Activated naive CD8-positive, alpha-beta T cell treated with anti-CD3 and anti-CD28 coated beads, Interleukin-2, amount 50 U/mL, for 16 hours (primary cell): ENCODE measurements around the gene SRSF3.
"Not testable (repeated sequence)": the region's sequence is repeated elsewhere in the genome, so short reads cannot be mapped to it uniquely, and the experiment has no call there.

Experiments used
- DNase-seq: peaks from one replicate; pipeline ENCODE4 v3.0.0-alpha.2; 2020; ENCODE audit warnings: low read depth, low spot score

SRSF3 gene

DNA sequence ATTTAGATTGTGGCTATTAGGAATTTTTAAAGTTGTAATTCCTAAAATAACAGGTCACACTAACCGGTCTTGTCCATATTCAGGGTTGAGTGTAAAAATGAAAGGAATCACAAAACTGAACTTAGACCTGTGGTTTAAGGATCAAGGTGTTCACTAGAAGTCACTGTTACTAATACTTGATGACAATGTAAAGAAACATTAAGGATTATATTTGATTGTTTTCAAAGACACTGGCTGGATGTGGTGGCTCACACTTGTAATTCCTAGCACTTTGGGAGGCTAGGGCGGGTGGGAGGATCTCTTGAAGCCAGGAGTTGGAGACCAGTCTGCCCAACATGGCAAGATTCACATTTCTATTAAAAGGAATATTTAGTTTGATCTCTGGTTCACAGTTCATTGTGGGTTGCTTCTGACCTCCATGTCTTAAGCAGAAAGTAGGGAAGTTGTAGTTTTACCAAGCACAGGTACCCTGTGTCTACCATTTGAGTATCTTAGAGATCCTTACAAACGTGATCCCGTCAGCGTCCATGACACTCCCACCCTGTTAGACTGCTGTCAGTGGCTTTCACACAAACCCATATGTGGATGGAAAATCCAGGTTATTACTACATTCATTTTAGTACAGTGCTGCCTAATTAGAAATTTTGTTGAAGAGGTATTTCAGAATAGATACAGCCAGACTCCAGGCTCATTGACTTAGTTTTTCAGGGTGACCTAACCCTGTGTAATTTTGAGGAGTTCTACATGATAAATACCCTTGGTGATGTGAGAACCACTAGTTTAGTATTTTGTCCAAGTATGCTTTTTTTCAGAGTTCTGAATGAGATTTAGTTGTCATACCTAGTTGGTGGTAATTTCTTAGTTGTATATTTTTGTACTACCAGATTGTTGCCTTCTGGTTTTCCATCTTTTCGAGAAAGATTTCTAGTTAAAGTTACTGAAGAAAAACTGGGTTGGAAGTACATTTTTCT is 10.2 kb downstream of the SRSF3 start:
- DNase-seq = no peak

DNA sequence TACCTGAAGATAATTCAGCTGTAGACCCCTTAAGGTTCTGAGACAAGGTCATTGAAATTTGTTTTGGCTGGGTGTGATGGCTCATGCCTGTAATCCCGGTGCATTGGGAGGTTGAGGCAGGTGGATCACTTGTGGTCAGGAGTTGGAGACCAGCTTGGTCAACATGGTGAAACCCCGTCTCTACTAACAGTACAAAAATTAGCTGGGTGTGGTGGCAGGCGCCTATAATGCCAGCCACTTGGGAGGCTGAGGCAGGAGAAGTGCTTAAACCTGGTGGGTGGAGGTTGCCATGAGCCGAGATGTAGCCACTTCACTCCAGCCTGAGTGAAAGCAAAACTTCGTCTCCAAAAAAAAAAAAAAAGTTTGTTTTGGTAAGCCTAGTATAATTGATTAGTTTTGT is 11.0 kb downstream of the SRSF3 start:
- DNase-seq = no peak

DNA sequence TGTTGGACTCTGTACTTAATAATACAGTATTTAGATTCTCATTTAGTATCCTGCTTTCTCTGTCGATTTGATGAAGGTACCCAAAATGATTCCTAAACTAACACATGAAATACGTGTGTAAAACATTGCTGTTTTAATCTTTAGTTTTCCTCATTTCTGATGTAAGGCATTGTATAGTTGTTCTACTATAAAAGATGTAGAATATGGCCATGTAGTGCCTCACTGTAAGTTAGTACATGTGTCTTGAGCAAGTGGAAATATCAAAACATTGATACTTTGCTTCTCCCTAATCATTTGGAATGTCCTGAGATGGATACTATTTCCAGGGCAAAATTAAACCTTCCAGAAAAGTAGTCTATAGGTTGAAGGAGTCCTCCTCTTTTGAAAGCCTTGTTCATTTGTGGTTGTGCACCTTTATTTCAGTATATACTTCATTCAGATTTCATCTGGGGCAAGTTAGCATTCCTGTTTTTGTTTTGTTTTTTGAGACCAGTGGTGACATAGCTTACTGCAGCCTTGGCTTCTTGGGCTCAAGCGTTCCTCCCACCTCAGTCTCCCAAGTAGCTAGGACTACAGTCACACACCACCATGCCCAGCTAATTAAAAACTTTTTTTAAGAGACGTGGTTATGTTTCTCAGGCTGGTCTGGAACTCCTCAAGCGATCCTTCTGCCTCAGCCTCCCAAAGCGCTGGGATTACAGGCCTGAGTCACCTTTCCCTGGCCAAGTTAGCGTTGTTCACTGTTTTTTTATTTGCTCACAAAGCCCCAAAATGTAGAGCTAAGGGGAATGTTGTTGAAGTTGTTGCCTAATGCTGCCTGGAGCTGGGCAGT is 11.6 kb downstream of the SRSF3 start:
- DNase-seq = no peak

DNA sequence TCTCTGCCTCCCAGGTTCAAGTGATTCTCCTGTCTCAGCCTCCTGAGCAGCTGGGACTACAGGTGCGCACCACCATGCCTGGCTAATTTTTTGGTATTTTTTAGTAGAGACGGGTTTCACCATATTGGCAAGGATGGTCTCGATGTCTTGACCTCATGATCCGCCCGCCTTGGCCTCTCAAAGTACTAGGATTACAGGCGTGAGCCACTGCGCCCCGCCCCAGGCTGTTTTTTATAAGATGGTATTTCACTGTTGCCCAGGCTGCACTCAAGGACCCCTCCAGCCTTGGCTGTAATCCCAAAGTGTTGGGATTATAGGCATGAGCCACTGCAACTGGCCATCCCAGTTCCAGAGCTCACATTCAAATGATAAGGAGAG is 13.1 kb downstream of the SRSF3 start:
- DNase-seq = not testable (repeated sequence)

DNA sequence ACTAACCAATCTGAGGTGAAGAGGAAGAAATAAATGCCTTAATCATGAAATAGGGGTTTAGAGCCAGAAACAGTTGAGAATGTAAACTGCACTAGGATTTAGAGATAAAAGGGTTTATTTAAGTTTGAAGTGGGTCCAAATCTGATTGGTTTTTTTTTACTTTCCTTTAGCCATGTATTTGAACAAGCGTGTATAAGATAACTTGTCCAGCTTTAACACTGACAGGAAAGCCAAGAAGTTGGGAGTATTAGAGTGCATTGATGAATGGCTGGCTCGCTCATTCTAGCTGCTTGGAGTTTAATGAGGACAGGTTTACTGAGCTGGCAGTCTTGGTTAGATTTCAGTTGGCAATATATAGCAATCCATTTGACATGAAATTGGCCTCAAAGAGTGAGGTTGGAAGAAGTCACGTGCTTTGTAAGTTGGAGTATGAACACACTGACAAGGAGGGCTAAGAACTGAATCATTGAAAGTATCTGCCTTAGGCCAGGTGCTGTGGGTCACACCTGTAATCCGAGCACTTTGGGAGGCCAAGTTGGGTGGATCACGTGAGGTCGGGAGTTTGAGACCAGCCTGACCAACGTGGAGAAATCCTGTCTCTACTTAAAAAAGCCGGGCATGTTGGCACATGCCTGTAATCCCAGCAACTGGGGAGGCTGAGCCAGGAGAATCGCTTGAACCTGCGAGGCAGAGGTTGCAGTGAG is 13.7 kb downstream of the SRSF3 start:
- DNase-seq = no peak

DNA sequence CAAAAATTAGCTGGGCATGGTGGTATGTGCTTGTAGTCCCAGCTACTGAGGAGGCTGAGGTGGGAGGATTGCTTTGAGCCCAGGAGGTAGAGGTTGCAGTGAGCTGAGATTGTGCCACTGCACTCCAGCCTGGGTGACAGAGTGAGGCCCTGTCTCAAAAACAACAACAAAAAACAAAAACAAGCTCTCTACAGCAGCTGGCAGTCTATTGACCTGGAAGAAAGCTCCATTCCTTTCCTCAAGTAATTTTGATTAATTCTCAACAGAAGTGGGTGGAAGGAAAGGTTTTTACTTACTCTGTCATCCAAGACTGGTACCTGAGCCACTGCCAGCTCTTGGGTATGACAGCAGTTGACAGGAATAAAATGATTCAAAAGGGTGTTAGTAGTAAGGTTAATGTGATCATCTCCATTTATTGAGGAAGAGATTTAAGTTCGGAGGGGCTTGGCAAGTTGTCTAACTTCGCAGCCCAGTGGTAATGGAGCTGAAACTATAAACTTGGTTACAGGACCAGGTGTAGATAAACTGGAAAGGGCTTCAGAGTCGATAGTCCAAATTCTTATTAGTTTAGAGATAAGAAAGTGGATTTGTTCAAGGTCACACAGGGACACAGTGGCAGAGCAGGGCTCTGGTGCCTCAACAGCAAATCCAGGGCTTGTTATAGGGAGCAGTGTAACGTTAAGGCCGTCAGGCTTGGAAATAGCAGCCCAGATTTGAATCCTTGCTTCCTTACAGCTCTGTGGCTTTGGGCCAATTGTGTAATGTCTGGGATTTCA is 14.8 kb downstream of the SRSF3 start:
- DNase-seq = no peak

DNA sequence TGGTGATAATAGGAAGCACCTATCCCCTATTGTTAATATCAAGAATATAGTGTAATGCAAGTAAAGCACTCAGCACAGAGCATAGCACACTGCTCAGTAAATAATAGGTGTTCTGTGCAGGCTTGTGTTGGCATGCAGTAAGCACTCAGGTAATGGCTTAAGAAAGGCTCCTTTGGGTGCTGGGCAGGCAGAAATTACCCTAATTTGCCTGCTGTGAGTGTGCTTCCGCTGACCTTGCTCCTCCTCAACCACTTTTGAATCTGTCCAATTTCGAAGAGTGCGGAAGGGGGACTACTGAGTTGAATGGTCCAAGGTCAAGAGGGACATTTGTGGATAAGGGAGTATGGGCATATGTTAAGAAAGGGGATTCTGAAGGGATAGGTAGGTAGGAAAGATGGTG is 15.4 kb downstream of the SRSF3 start:
- no peak for DNase-seq

DNA sequence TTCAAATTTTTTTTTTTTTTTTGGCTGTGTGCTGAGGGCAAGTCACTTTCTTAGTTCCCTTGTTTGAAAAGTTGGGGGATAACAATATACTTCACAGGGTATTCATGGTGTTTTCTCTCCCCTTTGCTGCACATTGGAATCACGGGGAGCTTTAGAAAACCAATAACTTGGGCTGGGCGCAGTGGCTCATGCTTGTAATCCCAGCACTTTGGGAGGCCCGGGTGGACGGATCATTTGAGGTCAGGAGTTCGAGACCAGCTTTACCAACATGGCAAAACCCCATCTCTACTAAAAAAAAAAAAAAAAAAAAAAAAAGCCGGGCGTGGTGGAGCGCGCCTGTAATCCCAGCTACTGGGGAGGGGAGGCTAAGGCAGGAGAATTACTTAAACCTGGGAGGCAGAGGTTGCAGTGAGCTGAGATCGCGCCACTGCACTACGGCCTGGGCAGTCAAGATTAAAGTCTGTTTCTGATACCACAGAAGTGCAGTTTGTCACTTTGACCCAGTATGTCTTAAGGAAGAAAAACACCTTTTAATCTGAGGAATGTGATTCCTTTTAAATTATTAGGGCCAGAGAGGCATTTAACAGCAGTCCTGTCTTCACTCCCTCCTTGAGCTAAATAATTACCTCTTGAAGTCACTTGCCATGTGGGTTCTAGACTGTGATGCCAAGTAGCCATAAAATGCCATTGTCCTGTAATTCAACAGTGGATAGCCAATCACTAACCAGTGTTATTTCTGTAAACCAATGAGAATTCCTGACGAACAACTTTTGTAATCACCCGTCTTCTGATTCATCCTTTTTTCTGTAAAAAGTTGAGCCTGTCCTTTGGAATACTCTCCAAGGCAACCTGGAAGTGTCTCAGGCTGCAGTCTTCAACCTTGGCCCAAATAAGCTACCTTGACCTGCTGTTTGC is 16.1 kb downstream of the SRSF3 start:
- no peak for DNase-seq

DNA sequence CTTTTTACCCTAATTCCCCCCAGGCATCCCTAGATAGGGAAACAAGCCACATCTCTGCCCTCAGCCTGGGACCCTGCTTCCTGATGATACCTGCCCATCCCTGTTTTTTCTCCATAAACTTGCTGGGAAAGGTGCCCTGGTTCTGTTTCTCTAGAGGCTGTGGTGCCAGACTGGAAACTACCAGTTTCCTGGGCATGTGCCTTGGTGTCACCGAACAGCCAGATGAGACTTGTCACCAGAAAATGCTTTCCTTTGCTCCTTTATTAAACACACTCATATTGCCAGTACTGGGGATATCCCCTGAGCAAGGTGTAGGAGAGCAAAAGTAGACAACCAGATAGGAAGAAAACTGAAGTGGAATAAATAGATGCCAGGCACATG is 16.8 kb downstream of the SRSF3 start:
- no peak for DNase-seq

DNA sequence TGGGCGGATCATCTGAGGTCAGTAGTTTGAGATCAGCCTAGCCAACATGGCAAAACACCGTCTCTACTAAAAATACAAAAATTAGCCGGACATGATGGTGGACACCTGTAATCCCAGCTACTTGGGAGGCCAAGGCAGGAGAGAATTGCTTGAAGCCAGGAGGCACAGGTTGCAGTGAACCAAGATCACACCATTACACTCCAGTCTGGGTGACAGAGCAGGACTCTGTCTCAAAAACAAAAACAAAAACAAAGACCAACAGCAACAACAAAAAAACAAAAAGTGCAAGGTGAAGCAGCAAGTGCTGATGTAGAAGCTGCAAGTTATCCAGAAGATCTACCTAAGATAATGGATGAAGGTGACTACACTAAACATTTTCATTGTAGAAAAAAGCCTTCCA is 17.5 kb downstream of the SRSF3 start:
- DNase-seq = not testable (repeated sequence)

DNA sequence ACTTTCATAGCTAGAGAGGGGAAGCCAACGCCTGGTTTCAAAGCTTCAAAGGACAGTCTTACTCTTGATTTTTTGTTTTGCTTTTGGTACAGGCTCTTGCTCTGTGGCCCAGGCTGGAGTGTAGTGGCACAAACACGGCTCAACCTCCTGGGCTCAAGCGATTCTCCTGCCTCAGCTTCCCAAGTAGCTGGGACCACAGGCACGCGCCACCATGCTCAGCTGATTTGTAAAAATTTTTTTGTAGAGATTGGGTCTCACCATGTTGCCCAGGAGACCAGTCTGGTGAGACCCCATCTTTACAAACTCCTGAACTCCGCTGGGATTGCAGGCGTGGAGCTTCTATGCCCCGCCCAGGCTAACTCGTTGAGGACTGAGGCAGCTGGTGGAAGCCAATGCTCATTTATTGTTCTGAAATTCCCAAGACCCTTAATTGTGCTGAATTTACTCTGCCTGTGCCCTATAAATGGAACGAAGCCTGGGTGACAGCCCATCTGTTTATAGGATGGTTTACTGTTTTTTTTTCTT is 18.0 kb downstream of the SRSF3 start:
- no peak for DNase-seq

DNA sequence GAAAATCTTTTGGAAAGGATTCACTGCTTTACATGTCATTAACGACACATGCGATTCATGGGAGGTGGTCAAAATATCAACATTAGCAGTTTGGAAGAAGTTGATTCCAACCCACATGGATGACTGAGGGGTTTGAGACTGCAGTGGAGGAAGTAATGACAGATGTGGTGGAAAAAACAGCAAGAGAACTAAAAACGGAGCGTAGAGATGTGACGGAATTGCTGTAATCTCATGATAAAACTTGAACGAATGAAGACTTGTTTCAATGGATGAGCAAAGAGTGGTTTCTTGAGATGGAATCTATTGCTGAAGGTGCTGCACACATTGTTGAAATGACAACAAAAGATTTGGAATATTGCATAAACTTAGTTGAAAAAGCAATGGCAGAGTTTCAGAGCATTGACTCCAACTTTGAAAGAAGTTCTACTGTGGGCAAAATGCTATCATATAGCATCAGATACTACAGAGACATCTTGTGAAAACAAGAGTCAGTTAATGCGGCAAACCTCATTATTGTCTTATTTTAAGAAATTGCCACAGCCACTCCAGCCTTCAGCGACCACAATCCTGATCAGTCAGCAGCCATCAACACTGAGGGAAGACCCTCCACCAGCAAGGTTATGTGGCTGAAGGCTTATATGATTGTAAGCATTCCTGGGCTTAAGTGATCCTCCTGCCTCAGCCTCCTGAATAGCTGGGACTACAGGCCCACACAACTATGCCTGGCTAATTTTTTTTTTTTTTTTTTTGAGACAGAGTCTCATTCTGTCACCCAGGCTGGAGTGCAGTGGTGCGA is 19.2 kb downstream of the SRSF3 start:
- DNase-seq = no peak

DNA sequence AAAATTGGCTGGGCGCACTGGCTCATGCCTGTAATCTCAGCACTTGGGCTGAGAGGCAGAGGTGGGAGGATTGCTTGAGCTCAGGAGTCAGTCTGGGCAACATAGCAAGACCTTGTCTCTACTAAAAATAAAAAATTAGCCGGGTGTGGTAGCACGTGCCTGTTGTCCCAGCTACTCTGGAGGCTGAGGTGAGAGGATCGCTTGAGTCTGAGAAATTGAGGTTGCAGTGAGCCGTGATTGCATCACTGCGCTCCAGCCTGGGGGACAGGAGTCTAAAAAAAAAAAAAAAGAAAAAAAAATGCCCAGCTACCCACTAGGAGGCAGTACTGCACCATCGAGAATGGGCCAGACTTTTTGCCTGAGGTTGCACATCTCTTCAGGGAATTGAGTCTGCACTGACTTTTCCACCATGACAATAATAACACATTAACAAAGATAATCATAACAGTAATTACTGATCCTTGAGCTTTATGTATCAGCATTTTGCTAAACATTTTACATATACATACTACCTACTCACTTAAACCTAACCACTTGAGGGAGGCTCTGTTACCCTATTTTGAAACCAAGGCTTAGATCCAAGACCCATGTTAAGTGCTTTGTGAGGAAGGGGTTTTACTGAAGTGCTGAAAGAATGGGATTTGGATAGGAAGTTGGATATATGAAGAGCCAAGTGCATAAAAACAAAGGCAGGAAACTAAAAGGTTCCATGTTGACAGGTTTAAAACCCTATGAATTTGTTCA is 21.0 kb downstream of the SRSF3 start:
- DNase-seq = no peak

DNA sequence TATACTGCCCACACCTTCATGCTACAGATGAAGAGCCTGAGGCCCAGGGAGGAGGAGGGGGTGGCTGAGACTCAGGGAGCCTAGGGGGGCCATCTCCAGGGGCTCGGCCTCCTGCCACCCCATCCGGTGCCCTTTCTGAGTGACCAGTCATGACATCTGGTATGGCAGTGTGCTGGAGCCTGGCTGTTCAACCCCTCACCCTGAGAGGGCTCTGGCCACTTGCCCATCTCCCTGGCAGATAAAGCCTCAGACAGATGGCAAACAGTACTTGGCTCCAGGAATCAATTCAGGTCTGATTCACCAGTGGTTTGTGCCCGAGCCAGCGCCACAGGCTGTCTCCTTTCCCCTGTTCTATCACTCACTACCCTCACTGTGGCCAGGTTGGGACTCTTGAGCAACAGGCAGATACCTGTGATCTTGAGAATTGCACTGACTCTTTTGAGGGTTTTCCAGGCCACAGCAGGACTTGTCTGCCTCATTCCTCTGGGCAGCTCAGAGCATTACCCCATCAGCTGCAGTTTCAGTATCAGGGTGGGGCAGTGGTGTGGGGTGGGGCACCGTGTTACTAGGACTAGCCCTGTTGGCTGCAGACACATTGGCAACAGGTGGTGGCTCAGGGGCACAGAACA is 22.8 kb downstream of the SRSF3 start:
- DNase-seq = no peak

DNA sequence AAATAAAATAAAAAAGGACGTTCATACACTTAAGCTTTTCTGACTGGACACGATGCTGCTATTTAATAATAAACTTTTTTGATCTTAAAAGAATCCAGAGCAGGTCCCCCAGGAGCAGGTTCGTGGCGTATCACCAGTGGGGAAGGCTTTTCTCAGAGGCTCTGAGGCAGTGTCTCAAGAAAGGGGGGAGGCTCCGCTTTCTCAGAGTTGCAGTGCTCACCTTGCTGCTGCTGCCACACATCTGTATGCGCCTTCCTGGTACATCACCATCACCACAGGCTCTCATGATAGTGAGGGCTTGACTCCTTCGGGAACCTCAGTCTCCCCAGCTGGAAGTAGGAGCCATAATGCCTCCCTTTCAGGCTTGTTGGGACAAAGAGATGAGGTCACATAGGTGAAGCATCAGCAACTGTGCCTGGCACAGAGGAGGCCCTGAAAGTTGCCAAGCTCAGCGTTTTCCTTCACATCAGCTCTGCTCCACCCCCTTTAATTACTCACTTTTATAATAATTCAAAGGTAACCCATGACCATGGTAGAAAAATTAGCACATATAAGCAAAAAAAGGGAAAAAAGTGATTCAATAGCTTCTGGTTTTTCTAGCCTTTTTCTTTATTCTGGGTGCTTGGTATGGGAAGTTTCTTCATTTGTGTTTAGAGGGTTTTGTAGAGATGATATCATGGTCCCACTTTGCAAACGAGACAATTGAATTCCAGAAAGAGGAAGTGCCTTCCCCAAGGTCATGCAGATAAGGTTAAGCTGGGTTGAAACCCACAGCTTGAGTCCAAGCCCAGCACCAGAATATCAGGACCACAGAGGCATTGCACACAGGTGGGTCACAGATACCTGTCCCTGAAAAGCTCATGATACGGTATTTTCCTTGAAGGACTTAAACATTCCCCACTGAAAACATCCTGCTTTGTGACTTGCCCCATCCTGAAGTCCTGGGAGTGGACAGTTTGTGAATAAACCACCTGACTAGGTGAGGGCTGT is 24.5 kb downstream of the SRSF3 start:
- DNase-seq = no peak

DNA sequence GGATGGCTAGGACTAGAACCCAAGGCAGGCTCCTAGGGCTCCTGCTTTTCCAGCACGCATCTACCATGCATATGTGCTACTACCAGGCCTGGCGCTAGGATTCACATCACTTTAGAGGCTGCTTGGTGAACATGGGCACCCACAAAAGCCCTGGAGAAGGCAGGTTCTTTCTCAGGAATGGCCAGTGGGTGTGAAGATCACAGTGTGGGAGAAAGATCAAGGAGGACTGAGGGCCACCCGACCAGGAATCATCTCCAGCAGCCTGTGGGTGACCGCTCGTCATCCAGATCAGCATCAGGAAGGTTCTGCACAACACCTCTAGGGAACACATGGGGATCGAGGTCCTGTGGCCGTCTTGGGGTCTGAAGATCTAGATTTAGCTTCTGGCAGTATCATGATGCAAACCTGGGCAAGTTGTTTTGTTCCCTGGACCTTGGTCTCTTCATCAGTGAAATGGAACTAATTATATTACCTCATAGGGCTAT is 27.3 kb downstream of the SRSF3 start:
- no peak for DNase-seq
